Calu3 (cell line): ENCODE data around the gene CSMD2. TPM values are rescaled to one million over a fixed set of nuclear protein-coding genes. Genes with fewer than 3 reads are reported as not detected.

Experiments
- BruUV-seq: library from RNA; stranded (reverse); fragments of 400-500 nt; replicated peaks from 2 replicates; lab custom pipeline; 2021; lab: Mats Ljungman, UMichigan
- CTCF ChIA-PET: fragments of 300-600 bp; sonication (Branson Sonifier 250); formaldehyde crosslinking; loops from one replicate; lab custom pipeline; 2022; ENCODE audit warnings: antibody characterized with exemption; lab: Charles Lee
- DNase-seq: peaks from one replicate; pipeline ENCODE4 v3.0.0; 2022
- H3K27ac Mint-ChIP-seq: one replicate; pipeline ENCODE4 v1.8.0; 2022; ENCODE audit warnings: mixed read lengths; ENCODE audit not compliant: unreplicated experiment
- H3K27me3 Mint-ChIP-seq: one replicate; pipeline ENCODE4 v1.8.0; 2022; ENCODE audit warnings: mixed read lengths; ENCODE audit not compliant: unreplicated experiment
- H3K36me3 Mint-ChIP-seq: one replicate; pipeline ENCODE4 v1.8.0; 2022; ENCODE audit warnings: mild to moderate bottlenecking, moderate library complexity, mixed read lengths; ENCODE audit not compliant: insufficient read depth, unreplicated experiment
- H3K4me1 Mint-ChIP-seq: one replicate; pipeline ENCODE4 v1.8.0; 2022; ENCODE audit warnings: mild to moderate bottlenecking, low read depth, mixed read lengths; ENCODE audit not compliant: unreplicated experiment
- H3K4me3 Mint-ChIP-seq: one replicate; pipeline ENCODE4 v1.8.0; 2022; ENCODE audit warnings: mild to moderate bottlenecking, low read depth, moderate library complexity, mixed read lengths; ENCODE audit not compliant: unreplicated experiment
- H3K9me3 Mint-ChIP-seq: one replicate; pipeline ENCODE4 v1.8.0; 2022; ENCODE audit warnings: low read depth, mixed read lengths; ENCODE audit not compliant: unreplicated experiment
- intact Hi-C: fragments of 100-400 bp; cut with micrococcal nuclease; formaldehyde crosslinking; loops from one replicate; pipeline ENCODE4 v1.10.0; 2022; ENCODE audit not compliant: unreplicated experiment
- total RNA-seq: library from RNA; stranded (reverse); gene quantifications from 2 replicates; pipeline ENCODE4 v1.2.3, GENCODE V29; 2022
- TF ChIP-seq, protein P1 (sequence below): fragments of 200-600 bp; IDR thresholded peaks from one replicate; pipeline ENCODE4 v1.8.0; 2022; ENCODE audit warnings: antibody characterized with exemption; ENCODE audit not compliant: unreplicated experiment

The CSMD2 gene
- total RNA-seq, 1 experiment from 2014 or later = not detected

DNA sequence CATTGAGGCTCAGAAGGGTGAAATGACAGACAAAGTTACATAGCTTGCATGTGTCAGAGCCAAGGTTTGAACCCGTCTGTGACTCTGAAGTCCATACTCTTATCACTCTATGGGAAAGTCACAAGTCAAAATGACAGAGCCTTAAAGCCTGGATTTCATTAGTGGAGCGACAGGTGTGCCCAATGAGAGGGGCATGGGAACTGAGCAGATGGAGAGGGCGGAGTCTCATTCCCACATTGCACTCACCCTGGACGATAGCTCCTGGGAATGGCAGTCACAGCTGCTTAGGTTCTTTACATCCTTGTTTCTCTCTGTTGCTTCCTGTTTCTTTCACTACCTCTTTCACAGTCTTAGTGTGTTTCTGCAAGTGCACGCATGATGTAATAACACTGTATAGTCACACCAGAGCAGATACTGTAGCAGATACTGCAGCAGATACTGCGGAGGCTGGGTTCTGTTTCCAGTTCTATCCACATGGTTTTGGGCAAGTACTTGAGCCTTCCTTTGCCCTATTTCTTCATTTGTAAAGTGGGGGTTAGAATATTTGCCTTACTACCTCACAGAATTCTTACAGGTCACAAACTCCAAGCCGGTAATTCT lies 565.4 kb downstream of the CSMD2 start:
- H3K27me3 Mint-ChIP-seq = peaks cover 76% of the 10 kb centered on the region
- H3K9me3 Mint-ChIP-seq = no peaks in the 10 kb centered on the region
- H3K36me3 Mint-ChIP-seq = no peaks in the 10 kb centered on the region
- H3K4me1 Mint-ChIP-seq = no peaks in the 10 kb centered on the region
- intact Hi-C loops = no loop called here
- DNase-seq = no peak
- H3K4me3 Mint-ChIP-seq = no peak overlapping the region
- CTCF ChIA-PET = no interaction called here
- no TSS peak for BruUV-seq
- TF ChIP-seq, protein P1, sequence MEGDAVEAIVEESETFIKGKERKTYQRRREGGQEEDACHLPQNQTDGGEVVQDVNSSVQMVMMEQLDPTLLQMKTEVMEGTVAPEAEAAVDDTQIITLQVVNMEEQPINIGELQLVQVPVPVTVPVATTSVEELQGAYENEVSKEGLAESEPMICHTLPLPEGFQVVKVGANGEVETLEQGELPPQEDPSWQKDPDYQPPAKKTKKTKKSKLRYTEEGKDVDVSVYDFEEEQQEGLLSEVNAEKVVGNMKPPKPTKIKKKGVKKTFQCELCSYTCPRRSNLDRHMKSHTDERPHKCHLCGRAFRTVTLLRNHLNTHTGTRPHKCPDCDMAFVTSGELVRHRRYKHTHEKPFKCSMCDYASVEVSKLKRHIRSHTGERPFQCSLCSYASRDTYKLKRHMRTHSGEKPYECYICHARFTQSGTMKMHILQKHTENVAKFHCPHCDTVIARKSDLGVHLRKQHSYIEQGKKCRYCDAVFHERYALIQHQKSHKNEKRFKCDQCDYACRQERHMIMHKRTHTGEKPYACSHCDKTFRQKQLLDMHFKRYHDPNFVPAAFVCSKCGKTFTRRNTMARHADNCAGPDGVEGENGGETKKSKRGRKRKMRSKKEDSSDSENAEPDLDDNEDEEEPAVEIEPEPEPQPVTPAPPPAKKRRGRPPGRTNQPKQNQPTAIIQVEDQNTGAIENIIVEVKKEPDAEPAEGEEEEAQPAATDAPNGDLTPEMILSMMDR = no peak
- H3K27ac Mint-ChIP-seq = no peak overlapping the region

DNA sequence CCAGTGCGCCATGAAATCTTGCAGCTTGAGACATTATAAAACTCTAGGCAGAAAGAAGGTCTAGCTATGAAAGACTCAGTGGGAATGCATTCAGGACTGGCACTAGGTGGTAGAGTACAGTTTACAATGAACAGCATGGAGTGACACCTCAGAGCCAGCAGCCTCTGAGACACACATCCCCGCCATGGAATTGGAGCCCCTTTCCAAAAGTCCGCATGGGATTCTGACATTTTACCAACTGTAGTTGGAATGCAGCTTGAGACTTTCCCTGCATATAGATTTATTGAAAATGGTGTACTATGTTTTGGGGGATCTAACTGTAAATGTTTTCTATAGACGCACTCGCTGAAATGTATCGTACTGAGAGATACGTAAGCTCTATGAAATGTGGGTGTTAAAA lies 576.3 kb downstream of the CSMD2 start:
- CTCF ChIA-PET = no interaction called here
- no peak overlapping the region for H3K27ac Mint-ChIP-seq
- H3K36me3 Mint-ChIP-seq = no peaks in the 10 kb centered on the region
- H3K4me3 Mint-ChIP-seq = no peak overlapping the region
- BruUV-seq = no TSS peak
- H3K4me1 Mint-ChIP-seq = peaks cover 6% of the 10 kb centered on the region
- H3K27me3 Mint-ChIP-seq = peaks cover 26% of the 10 kb centered on the region
- DNase-seq = no peak
- intact Hi-C loops = no loop called here
- H3K9me3 Mint-ChIP-seq = peaks cover 2% of the 10 kb centered on the region
- TF ChIP-seq, protein P1 = no peak

DNA sequence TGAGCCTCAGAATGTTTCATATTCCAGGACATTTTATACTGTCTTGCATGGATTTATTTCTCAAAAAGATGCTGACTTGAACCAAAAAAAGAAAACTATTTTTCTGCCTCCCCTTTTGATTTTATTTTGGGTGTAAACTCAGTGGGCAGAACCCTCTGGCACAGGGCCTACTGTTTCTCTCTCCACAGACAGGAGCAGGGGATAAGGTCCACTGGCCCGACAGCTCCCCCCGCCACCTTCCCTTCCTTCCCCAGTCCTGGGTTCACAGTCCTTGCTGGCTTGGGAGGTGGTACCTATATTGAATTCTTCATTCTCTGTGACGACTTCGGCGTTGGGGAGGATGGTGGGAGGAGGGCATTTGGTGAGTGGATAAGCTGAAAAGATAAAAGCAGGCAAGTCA lies 578.2 kb downstream of the CSMD2 start:
- no peak overlapping the region for H3K27ac Mint-ChIP-seq
- H3K9me3 Mint-ChIP-seq = peaks cover 2% of the 10 kb centered on the region
- peaks cover 44% of the 10 kb centered on the region for H3K27me3 Mint-ChIP-seq
- TF ChIP-seq, protein P1 = no peak
- H3K4me1 Mint-ChIP-seq = peaks cover 6% of the 10 kb centered on the region
- DNase-seq = no peak
- BruUV-seq = no TSS peak
- intact Hi-C loops = no loop called here
- H3K36me3 Mint-ChIP-seq = no peaks in the 10 kb centered on the region
- CTCF ChIA-PET = no interaction called here
- H3K4me3 Mint-ChIP-seq = no peak overlapping the region

DNA sequence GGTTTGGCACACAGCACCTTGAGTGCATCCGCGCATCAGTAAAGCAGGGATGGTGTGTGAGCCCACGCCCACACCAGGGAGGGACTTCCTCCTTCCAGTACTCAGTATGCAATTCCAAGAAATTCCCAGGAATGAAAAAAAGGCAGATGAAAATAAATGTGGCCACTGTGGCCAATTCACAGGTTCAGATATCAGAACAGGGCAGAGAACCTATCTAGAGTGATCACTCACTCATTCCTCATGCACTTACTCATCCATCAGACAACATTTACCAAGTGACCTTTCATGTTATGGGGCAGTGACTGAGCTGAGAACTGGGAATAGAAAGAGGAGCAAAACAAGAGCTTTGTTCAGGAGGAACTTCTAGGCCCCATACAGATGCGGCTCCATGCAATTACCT lies 578.9 kb downstream of the CSMD2 start:
- CTCF ChIA-PET = no interaction called here
- no peak for DNase-seq
- intact Hi-C loops = no loop called here
- BruUV-seq = no TSS peak
- Mint-ChIP-seq H3K36me3 (no peaks in the 10 kb centered on the region), H3K9me3 (peaks cover 2% of the 10 kb centered on the region), H3K27me3 (peaks cover 51% of the 10 kb centered on the region), H3K27ac (no peak overlapping the region), H3K4me1 (peaks cover 6% of the 10 kb centered on the region), H3K4me3 (no peak overlapping the region)
- TF ChIP-seq, protein P1 = no peak
